HG03565 (cell line): ENCODE results near the gene ITLN2.
"Not testable (repeated sequence)": the region's sequence is repeated elsewhere in the genome, so short reads cannot be mapped to it uniquely, and the experiment has no call there.

Experiments
- ATAC-seq: cut with Tn5 transposase; IDR thresholded peaks from one replicate; pipeline ENCODE4 v1.9.1; 2021; ENCODE audit warnings: mild to moderate bottlenecking, moderate library complexity; ENCODE audit not compliant: unreplicated experiment

ITLN2 gene

GRCh38 chr1:160956966-160957365 lies 2.4 kb upstream of the ITLN2 start:
- ATAC-seq, result no peak

GRCh38 chr1:160953030-160953429 lies 1.6 kb downstream of the ITLN2 start:
- ATAC-seq, result no peak

GRCh38 chr1:160952129-160952510 lies 2.5 kb downstream of the ITLN2 start:
- ATAC-seq, result no peak

GRCh38 chr1:160951443-160952128 lies 3.0 kb downstream of the ITLN2 start:
- ATAC-seq, result peak; percentile 57

GRCh38 chr1:160950657-160951056 lies 4.0 kb downstream of the ITLN2 start:
- no peak for ATAC-seq

- no peak for ATAC-seq
Measured at GRCh38 chr1:160949881-160950280, 4.7 kb downstream of the ITLN2 start.

GRCh38 chr1:160949216-160949880 lies 5.3 kb downstream of the ITLN2 start:
- not testable (repeated sequence) for ATAC-seq

GRCh38 chr1:160947174-160947759 lies 7.3 kb downstream of the ITLN2 start:
- ATAC-seq, result not testable (repeated sequence)

GRCh38 chr1:160945881-160946280 lies 8.7 kb downstream of the ITLN2 start:
- not testable (repeated sequence) for ATAC-seq

- ATAC-seq, result no peak
Measured at GRCh38 chr1:160945079-160945478, 9.5 kb downstream of the ITLN2 start.

- no peak for ATAC-seq
Measured at GRCh38 chr1:160942926-160943325, 11.7 kb downstream of the ITLN2 start.

- ATAC-seq, result not testable (repeated sequence)
Measured at GRCh38 chr1:160936666-160937065, 17.9 kb downstream of the ITLN2 start.

GRCh38 chr1:160935527-160936258 lies 18.9 kb downstream of the ITLN2 start:
- ATAC-seq, result no peak

- ATAC-seq, result not testable (repeated sequence)
Measured at GRCh38 chr1:160933305-160933704, 21.3 kb downstream of the ITLN2 start.

GRCh38 chr1:160925652-160926244 lies 28.9 kb downstream of the ITLN2 start:
- no peak for ATAC-seq

GRCh38 chr1:160924791-160925651 lies 29.6 kb downstream of the ITLN2 start:
- ATAC-seq, result no peak

GRCh38 chr1:160916666-160917065 lies 37.9 kb downstream of the ITLN2 start:
- no peak for ATAC-seq

- ATAC-seq, result not testable (repeated sequence)
Measured at GRCh38 chr1:160913229-160913628, 41.4 kb downstream of the ITLN2 start.

- ATAC-seq, result no peak
Measured at GRCh38 chr1:160911925-160912324, 42.7 kb downstream of the ITLN2 start.

- ATAC-seq, result no peak
Measured at GRCh38 chr1:160911441-160911840, 43.2 kb downstream of the ITLN2 start.
